HG03457 (cell line): ENCODE measurements around the gene TCF7L2.

ENCODE experiments used
- ATAC-seq: cut with Tn5 transposase; IDR thresholded peaks from one replicate; pipeline ENCODE4 v1.9.1; 2021; ENCODE audit warnings: moderate number of reproducible peaks; ENCODE audit not compliant: unreplicated experiment

The TCF7L2 gene

DNA sequence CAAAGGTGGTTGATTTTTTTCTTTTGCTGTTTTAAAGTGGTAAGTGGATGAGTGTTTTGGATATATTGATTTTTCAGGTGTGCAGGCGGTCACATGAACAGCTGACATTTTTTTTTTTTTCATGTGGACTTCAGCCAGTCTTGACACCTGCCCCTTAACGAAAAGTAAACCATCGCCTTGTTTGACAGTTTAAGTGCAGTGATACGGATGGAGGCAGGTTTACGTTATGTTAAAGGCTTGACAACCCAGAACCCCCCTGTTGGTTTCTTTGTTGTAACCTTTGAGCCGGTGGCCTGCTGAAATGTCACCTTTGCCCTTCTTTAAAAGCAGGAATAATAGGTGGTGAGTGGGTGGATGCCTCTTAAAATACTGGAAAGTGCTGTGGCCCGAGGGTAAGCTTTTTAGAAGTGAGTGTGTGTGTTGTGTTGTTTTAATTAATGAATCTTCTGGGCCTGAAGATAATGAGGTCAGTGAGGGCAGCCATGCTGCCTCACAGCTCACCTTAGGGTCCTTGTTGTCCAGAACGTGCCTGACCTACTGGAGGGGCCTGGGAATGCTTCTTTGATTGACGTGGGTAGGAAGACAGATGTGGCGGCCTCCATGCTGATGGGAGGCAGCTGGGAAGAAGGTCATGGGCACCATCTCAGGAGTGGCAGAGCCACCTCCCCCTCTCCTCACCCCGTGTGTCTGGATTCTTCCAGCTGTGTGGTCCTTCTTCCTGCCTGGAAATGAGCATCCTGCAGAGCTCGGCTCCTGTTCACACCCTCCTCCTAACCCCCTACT, 69.8 kb downstream of the TCF7L2 start:
- no peak for ATAC-seq

DNA sequence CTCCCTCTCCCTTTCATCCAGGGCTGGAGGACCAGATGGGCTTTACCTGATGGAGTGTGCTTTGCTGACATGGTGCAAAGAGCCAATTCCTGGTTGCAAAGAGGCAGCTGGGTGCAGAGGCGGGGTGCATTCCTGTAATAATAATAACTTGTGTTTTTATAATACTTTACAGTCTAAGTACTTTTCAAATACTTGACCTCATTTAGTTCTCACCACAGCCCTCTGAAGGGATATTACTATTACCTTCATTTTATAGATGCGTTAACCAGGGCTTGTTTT, 70.4 kb downstream of the TCF7L2 start:
- ATAC-seq: no peak

DNA sequence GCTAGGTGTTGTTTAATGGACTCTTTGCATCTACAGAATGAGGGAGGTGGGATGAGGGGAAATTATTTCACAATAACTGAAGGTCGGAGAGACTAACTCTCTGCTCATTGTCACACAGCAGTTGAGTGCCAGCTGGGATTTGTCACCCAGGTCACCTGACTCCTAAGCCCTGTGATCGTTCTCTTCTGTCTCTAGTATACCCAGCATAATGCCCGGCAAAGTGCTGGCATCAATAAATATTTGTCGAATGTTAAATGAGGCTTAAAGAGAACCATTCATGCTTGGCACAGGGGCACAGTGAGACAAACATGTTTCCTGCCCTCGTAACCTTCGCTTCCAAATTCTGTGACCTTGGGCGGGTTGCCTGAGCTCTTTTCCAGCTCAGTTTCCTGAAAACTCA, 70.8 kb downstream of the TCF7L2 start:
- no peak for ATAC-seq

DNA sequence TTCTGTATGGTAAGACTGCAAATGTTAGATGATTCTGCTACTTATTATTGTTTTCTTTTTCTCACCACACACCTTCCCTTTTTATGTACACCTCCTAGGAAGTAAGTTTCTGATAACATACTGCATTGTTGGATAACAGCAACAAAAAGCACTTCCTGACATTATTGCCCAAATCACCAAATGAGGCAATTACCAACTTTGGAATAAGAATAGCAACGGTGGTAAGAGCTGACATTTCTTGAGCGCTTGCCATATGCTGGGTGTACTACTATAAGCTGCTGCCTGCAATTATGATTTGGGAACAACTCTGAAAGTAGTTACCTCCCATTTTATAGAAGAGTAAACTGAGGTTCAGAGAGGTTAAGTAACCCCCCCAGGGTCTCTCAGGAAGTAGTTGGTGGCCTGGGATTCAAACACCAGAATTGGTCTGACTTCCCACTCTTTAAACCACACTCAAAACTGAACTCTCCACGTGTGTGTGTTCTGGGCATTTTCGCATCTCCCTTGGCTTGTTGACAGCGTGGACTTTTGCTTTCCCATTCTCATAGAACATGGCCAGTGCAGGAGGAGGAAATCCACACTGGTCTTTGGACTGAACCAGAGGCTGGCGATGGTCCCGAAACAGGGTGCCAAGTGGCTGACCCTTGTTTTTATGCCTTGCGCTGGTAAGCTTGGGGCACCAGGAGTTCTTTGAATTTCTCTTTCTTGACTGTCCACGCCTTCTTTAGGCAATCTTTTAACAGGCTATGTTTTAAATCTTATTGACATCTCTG, 71.4 kb downstream of the TCF7L2 start:
- no peak for ATAC-seq

DNA sequence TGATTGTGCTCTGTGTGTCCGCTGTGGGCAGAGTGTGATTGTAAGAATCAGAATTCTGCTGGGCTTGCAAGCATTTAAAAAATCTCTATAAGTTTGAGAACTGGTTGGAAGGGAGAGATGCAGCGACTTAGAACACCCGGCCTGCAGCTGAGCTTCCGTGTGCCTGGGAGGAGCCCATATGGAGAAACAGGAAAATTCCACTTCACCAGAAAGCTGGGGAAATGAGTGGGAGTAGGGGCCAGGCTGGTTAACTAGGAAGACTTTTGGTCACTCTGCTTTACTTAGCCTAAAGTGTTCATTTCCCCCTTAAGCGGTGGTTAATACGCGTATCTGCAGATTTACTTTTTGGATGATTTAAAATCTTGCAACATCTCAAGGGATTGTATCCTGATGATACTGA, 72.2 kb downstream of the TCF7L2 start:
- ATAC-seq: no peak

DNA sequence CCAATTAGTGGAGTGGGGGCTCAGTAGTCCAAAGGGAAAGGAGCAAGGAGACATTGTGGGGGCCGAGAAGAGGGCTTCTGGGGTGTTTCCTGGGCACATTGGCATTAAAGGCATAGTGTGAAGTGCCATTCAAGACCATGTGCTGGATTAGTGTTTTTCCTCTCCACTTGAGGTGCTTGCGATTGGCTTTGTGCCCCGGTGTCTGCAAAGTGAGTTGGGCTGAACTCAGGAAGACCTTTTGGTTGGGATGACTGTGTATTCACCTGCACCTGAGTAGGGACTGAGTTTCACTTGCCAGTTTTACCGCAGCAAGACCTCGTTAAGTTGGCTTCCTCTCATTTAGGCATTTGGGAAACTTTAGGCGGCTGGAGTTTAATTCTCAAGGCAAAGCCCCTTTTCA, 73.0 kb downstream of the TCF7L2 start:
- ATAC-seq: no peak

DNA sequence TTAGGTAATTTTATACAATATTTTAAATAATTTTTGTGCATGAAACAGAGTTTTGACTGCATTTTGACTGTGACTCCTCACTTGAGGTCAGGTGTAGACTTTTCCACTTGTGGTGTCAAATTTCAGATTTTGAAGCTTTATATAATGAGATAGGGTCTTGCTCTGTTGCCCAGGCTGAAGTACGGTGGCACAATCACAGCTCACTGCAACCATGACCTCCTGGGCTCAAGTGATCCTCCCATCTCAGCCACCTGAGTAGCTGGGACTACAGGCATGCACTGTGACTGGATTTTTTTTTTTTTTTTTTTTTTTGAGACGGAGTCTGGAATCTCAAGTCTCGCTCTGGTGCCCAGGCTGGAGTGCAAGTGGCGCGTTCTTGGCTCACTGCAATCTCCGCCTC, 74.9 kb downstream of the TCF7L2 start:
- ATAC-seq: no peak

DNA sequence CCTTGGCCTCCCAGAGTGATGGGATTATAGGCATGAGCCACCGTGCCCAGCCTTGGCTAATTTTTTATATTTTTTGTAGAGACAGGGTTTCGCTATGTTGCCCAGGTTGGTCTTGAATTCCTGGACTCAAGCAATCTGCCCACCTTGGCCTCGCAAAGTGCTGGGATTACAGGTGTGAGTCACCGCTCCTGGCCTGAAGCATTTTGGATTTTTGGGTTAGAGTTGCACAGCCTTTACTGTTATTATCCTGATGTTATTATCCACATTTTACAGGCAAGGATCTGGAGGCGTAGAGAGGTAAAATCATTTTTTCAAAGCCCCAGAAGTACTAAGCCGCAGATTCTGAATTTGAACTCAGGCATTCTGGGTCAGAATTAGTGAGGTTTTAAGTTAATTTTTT, 75.4 kb downstream of the TCF7L2 start:
- ATAC-seq: no peak

DNA sequence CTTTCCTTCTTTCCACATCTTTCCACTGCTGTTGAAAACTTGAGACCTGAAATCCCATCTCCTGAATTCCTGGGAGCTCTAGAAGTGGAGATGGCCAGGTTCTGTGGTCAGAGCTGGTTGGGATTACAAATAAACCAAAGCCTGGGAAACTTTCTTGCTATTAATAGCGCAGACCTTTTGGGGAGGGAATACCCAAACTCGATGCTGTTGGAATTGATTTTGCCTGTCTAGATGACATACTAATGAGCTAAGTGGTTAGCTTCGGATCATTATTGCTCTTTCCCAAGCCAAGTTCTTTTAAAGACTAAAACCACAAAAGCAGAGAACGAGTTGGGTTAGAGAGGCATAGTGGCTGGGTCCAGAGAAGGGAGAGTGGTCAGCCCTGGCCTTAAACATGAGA, 76.6 kb downstream of the TCF7L2 start:
- ATAC-seq: no peak

DNA sequence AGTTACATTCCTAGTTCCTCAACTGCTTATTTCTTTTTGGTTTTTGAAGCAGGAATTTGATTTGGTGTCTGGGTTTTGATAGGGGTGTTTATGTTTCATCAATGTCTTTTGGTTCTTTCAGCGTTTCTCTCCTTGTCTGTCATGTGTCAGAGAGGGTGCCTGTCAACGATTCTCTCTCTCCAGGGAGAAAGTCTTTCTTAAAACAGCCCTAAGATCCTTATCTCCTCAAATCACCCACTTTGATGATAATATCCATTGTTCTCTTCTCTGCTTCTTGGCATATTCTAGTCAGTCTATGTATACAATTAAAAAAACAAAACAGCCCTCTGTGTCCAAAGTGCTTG, 77.2 kb downstream of the TCF7L2 start:
- ATAC-seq: no peak

DNA sequence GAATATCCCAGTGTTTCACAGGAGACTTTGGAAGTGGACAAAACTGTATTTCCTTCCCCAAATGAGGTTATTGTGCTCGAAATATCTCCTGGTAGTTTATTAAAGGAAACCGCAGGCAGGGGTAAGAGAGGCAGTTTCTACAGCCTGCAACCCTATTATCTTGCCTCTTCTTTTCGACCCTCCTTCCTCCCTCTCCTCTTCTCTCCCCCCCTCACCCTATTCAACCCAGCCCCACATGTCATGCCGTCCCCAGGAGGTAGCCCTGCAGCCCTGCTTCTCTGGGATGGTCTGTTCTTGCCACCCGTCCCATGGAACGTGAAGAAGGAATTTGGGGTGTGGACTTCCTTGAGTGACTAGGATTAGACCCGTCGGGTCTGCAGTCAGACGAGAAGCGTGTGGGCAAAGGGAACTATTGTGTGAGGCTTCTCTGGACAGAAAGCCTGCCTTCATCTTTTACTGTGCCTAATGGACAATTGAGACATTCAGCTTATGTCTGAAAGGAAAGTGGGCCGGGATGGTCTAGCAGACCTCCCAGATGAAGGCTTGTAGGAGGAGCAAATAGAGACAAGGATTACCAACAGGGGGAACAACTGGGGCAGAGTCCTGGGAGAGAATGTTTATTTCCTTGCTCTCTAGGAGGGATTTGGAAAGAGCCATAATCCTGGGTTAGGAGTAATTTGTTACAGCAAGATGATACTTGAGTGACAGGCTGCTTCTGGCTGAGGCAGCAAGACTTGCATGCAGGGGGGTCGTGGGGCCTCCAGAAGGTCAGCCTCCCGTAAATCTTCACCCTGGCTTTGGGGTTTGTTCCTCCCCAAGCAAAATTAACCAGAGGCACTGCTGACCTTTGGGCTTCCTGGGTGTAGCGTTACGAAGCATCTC, 77.8 kb downstream of the TCF7L2 start:
- ATAC-seq: no peak

DNA sequence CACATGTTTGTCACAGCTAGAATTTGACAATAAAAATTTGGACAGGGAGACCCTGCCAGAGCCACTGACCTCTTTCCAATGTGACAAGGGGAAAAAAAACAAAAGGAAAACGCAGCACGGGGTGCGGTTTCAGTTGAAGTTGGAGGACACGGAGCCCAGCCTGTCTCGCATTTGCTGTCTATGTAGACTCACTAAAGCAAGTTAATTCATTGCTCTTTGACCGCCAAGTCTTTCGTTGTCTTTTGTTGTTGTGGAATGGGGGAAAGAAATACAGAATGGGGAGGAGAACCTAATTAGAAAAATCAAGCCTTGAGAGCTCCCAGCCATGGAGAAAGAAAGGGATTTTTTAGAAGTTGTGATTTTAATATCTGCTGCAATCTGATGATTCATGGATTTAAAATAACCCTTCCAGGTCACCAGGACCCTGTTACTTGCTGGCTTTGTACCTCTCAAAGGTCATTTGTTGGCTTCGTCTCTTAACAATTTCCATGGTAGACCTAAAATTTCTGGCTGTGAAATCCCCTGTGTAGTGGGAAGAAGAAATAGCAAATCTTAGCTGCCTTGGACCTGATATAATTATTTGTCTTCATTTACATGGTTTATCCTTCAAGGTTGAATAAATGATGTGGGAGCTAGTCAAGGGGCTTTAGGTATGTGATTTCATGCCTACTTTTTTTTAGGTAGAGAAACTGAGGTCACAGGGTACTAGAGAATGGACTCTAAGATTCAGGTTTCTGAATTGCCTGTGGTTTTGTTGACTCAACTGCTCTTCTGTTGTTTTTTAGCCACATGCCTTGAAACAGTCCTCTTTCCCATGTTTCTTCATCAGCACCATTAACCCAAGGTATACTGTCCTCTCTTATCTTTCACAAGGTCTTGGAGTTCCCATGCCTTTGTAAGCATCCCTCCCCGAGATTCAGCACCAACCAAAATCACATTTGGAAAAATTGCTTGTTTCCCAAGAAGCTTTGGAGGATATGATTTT, 78.7 kb downstream of the TCF7L2 start:
- no peak for ATAC-seq

DNA sequence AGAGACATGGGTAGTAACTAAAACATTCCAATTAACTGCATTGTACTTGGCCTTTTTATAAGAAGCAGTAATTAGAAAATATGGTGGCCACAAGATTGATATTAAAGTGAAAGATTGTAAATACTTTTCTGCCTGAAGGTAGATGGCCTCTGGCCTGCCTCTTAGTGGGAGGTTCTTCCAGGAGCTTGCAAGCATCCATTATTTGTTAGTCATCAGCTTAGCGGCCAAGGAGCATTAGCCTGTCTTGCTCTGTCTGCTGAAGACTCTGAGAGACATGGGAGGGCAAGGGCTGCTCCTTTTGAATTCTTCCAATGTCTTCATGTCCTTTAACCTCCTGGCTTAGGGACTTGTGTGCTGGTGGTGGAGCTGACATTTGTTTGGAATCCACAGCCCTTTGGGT, 80.4 kb downstream of the TCF7L2 start:
- no peak for ATAC-seq

DNA sequence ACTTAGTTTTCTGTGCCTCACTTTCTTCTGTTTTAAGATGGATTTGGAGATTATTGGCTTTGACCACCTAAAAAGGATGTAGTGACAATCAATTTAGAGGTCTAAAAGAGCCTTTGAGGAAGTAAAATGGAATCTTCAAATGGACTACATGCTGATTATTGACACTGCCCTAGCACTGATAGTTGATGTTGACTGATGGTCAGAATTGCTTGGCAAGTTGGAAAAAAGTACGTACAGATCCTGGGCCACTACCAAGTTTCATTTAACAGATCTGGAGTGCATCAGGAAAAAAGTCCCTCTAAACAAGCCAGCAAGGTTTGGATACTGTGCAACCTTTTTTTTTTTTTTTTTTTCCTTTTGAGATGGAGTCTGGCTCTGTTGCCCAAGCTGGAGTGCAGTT, 81.1 kb downstream of the TCF7L2 start:
- no peak for ATAC-seq

DNA sequence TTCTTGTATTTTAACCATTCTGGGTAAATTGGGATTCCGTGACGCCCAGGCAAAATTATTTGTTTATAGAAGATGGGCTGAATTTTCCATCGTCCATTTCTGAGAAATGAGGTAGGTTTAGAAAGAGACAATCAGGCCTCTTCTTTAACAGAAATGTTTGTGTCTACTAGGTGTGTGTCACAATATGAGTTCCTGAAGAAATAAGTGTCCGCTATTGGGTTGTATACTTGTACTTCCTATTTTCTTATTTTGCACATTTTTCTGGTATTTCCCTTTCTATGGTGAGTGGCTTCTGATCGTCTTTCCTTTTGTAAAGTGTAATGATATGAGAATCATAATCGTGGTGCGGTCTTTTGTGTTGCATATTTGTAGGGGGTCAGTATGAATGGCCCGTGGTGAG, 83.9 kb downstream of the TCF7L2 start:
- ATAC-seq: no peak

DNA sequence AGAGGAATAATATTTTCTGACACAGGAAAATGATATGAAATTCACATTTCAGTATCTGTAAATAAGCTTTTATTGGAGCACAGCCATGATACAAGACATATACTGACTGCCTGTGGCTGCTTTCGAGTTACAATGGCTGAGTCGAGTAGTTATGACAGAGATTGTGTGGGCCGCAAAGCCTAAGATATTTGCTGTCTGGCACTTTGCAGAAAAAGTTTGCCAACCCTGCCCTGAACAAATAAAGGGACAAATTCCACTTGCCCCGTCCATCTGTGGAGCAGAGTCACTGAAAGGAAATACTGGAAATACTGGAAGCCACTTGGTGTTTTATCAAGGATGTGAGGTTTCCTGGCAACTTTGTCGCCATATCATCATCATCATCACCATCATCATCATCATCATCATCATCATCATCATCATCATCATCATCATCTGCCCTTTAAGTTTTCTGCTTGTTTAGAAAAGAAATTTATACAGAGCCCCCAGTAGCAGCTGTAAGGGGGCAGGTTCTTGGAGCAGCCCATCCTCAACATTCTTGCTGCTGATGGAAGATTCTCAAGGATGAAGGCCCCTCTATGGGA, 85.8 kb downstream of the TCF7L2 start:
- ATAC-seq: no peak

DNA sequence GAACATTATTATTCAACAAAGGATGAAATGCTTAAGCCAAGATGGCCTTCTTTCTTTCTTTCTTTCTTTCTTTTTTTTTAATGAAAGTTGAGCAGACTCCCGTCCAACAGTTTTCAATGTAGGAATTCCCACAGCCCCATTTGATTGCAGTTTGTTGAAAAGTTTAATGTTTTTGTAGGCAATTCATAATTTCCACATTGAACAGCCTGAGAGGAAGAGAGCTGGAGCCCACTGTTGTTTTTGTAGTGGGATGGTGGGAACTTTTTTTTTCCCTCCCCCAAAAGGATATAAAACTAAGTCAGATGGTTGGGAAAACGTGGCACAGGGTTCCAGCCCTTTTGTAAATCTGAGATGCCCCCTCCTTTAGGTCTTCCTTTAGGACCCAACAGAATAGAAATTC, 86.6 kb downstream of the TCF7L2 start:
- no peak for ATAC-seq

DNA sequence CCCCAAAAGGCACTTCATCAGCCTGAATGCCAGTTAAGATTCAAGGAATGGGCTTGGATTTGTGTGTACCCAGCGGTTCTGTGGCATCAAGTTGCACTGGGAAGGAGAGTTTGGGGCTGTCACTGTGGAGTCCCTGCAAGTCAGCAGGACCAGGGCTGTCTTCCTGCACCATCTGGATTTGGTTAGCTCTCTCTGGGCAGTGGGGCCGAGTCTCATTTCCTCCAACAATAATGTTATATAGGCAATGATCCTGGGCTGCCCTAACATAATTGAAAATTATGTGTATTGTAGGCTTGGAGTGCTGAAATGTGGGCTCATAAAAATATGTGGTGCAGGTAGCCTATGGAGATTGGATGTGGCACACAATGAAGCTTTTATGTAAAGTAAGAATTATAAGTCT, 87.2 kb downstream of the TCF7L2 start:
- ATAC-seq: no peak

DNA sequence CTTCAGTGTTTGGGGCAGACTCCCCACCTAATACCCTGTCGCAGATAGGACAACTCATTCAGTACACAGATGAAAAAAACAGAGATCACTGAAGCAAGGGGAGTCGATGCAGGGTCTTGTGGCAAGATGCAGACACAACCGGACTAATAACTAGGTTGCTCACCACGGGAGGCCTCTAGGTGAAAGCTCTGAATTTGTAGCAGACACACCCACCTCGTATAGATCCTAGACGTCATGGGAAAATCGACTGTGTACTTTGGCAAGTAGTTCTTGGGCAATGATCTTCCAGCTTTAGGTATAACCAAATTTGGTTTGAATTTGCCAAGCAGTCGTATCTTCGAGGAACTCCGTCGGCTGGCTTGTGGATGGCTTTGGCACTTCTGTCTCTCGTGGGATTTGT, 88.1 kb downstream of the TCF7L2 start:
- no peak for ATAC-seq

DNA sequence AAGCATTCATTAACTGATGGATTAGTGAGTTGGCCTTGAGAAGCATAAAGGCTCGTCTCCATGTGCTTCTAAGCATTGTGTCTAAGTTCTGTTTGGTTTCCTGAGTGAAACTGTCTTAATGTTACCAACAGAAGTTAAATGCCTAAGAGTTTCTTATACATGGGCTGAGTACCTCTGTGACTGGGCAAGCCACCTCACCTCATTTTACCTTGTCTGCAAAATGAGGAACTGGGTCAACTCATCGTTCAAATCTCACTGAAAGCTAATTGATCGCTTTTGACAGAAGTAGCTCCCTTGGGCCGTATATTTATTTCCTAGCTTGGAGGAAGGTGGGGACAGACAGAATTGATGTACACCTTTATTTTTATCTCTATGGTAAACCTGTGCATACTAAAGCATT, 88.9 kb downstream of the TCF7L2 start:
- ATAC-seq: no peak
